Measurements from ENCODE around the gene ABCC5. TPM values are rescaled to one million over a fixed set of nuclear protein-coding genes. Genes with fewer than 3 reads are reported as not detected.

The ABCC5 gene
- total RNA-seq, 1 experiment from 2014 or later, result 151 TPM

- no peaks in the 10 kb centered on the region for H3K9me3 ChIP-seq (ENCODE audit: insufficient read depth, low read depth)
- H4K20me1 ChIP-seq (ENCODE audit: insufficient read depth), result no peaks in the 10 kb centered on the region
- no TSS peak for BruUV-seq (replicated peaks)
- H3F3A ChIP-seq (ENCODE audit: insufficient read depth, low read depth), result peaks cover 15% of the 10 kb centered on the region; the same call in 1 of the 2 replicates
- no peaks in the 10 kb centered on the region for H3K27me3 ChIP-seq (ENCODE audit: insufficient read depth, low read depth)
- no peak overlapping the region for H2AFZ ChIP-seq
- ChIA-PET CTCF (no interaction called here), POLR2A (ENCODE audit: unreplicated experiment) (no interaction called here)
- H3K4me2 ChIP-seq, result no peak overlapping the region
- no peaks in the 10 kb centered on the region for H3K79me2 ChIP-seq (ENCODE audit: low read depth)
- TF ChIP-seq EZH2 (IDR thresholded peaks at IDR 0.05; ENCODE audit: low read depth) (no peak), CTCF (conservative IDR thresholded peaks at IDR 0.05) (no peak)
- no peaks in the 10 kb centered on the region for H3K9me2 ChIP-seq (ENCODE audit: insufficient read depth)
- peak in 1 of 2 experiments; percentile 33 for DNase-seq
- H3K36me3 ChIP-seq (ENCODE audit: low read depth), result peaks cover 57% of the 10 kb centered on the region
- H3K4me3 ChIP-seq, result no peak overlapping the region
- H3K4me1 ChIP-seq (replicated peaks; ENCODE audit: insufficient read depth), result no peaks in the 10 kb centered on the region
- intact Hi-C loops (cut with micrococcal nuclease; ENCODE audit: unreplicated experiment), result no loop called here
- H3K27ac ChIP-seq, result no peak overlapping the region
Observed at GRCh38 chr3:183946037-183946436, 71.6 kb downstream of the ABCC5 start.

- peaks cover 15% of the 10 kb centered on the region; the same call in 1 of the 2 replicates for H3F3A ChIP-seq (ENCODE audit: insufficient read depth, low read depth)
- intact Hi-C loops (cut with micrococcal nuclease; ENCODE audit: unreplicated experiment), result no loop called here
- no peak overlapping the region for H3K4me3 ChIP-seq
- TF ChIP-seq EZH2 (IDR thresholded peaks at IDR 0.05; ENCODE audit: low read depth) (no peak), CTCF (conservative IDR thresholded peaks at IDR 0.05) (no peak)
- no peaks in the 10 kb centered on the region for H4K20me1 ChIP-seq (ENCODE audit: insufficient read depth)
- H3K27me3 ChIP-seq (ENCODE audit: insufficient read depth, low read depth), result no peaks in the 10 kb centered on the region
- no peak overlapping the region for H3K4me2 ChIP-seq
- H3K27ac ChIP-seq, result no peak overlapping the region
- H3K79me2 ChIP-seq (ENCODE audit: low read depth), result no peaks in the 10 kb centered on the region
- DNase-seq, result peak in 1 of 2 experiments; percentile 27
- ChIA-PET POLR2A (ENCODE audit: unreplicated experiment) (no interaction called here), CTCF (interaction anchor here (0.7 kb wide), 1 partner anchor 388 kb away, joined by 4 read pairs; no protein-coding TSS in a partner anchor)
- no peaks in the 10 kb centered on the region for H3K9me2 ChIP-seq (ENCODE audit: insufficient read depth)
- no peak overlapping the region for H2AFZ ChIP-seq
- H3K9me3 ChIP-seq (ENCODE audit: insufficient read depth, low read depth), result no peaks in the 10 kb centered on the region
- H3K36me3 ChIP-seq (ENCODE audit: low read depth), result peaks cover 56% of the 10 kb centered on the region
- no TSS peak for BruUV-seq (replicated peaks)
- H3K4me1 ChIP-seq (replicated peaks; ENCODE audit: insufficient read depth), result no peaks in the 10 kb centered on the region
Observed at GRCh38 chr3:183944775-183945174, 72.9 kb downstream of the ABCC5 start.

- DNase-seq, result no peak
- no peak overlapping the region for H3K4me2 ChIP-seq
- H3K9me2 ChIP-seq (ENCODE audit: insufficient read depth), result no peaks in the 10 kb centered on the region
- H3K79me2 ChIP-seq (ENCODE audit: low read depth), result no peaks in the 10 kb centered on the region
- ChIA-PET CTCF (no interaction called here), POLR2A (ENCODE audit: unreplicated experiment) (no interaction called here)
- no peak overlapping the region for H3K27ac ChIP-seq
- no peak overlapping the region for H3K4me3 ChIP-seq
- H2AFZ ChIP-seq, result no peak overlapping the region
- H3K27me3 ChIP-seq (ENCODE audit: insufficient read depth, low read depth), result no peaks in the 10 kb centered on the region
- intact Hi-C loops (cut with micrococcal nuclease; ENCODE audit: unreplicated experiment), result no loop called here
- BruUV-seq (replicated peaks), result no TSS peak
- H3K36me3 ChIP-seq (ENCODE audit: low read depth), result peaks cover 55% of the 10 kb centered on the region
- H3F3A ChIP-seq (ENCODE audit: insufficient read depth, low read depth), result peaks cover 15% of the 10 kb centered on the region; the same call in 1 of the 2 replicates
- H3K4me1 ChIP-seq (replicated peaks; ENCODE audit: insufficient read depth), result no peaks in the 10 kb centered on the region
- no peaks in the 10 kb centered on the region for H3K9me3 ChIP-seq (ENCODE audit: insufficient read depth, low read depth)
- H4K20me1 ChIP-seq (ENCODE audit: insufficient read depth), result no peaks in the 10 kb centered on the region
- TF ChIP-seq EZH2 (IDR thresholded peaks at IDR 0.05; ENCODE audit: low read depth), result no peak
- TF ChIP-seq CTCF (conservative IDR thresholded peaks at IDR 0.05), result no peak
Observed at GRCh38 chr3:183943739-183944138, 73.9 kb downstream of the ABCC5 start.

All from PC-9 (cell line).